GM18517 (cell line): ENCODE data around the gene PLA2G10.
"Not testable (repeated sequence)": the region's sequence is repeated elsewhere in the genome, so short reads cannot be mapped to it uniquely, and the experiment has no call there.

Experiments
- ATAC-seq: cut with Tn5 transposase; IDR thresholded peaks from one replicate; pipeline ENCODE4 v1.9.1; 2021; ENCODE audit warnings: mild to moderate bottlenecking, moderate library complexity; ENCODE audit not compliant: unreplicated experiment

Gene PLA2G10

GRCh38 chr16:14667347-14668266 is 26.5 kb downstream of the PLA2G10 start:
- ATAC-seq: no peak

- peak; percentile 73 for ATAC-seq
Measured at GRCh38 chr16:14658063-14658462, 36.0 kb downstream of the PLA2G10 start.

- no peak for ATAC-seq
Measured at GRCh38 chr16:14652726-14653125, 41.4 kb downstream of the PLA2G10 start.

GRCh38 chr16:14650629-14651028 is 43.5 kb downstream of the PLA2G10 start:
- no peak for ATAC-seq

GRCh38 chr16:14649816-14650215 is 44.3 kb downstream of the PLA2G10 start:
- no peak for ATAC-seq

- no peak for ATAC-seq
Measured at GRCh38 chr16:14641926-14642325, 52.2 kb downstream of the PLA2G10 start.

- ATAC-seq: no peak
Measured at GRCh38 chr16:14641206-14641605, 52.9 kb downstream of the PLA2G10 start.

GRCh38 chr16:14640538-14640937 is 53.6 kb downstream of the PLA2G10 start:
- ATAC-seq: no peak

- not testable (repeated sequence) for ATAC-seq
Measured at GRCh38 chr16:14636951-14637240, 57.2 kb downstream of the PLA2G10 start.

GRCh38 chr16:14636179-14636950 is 57.7 kb downstream of the PLA2G10 start:
- ATAC-seq: not testable (repeated sequence)

GRCh38 chr16:14635395-14636165 is 58.5 kb downstream of the PLA2G10 start:
- no peak for ATAC-seq

- no peak for ATAC-seq
Measured at GRCh38 chr16:14634389-14634725, 59.8 kb downstream of the PLA2G10 start.

- peak; percentile 78 for ATAC-seq
Measured at GRCh38 chr16:14632693-14633569, 61.2 kb downstream of the PLA2G10 start, which contains the start of gene BFAR. Gene BFAR (plus strand): TSS chr16:14632951. CDS start chr16:14644347, 11,396 bp downstream.

- not testable (repeated sequence) for ATAC-seq
Measured at GRCh38 chr16:14630620-14631330, 63.3 kb downstream of the PLA2G10 start.

GRCh38 chr16:14629919-14630619 is 64.0 kb downstream of the PLA2G10 start, which contains the start of gene PARN:
Gene PARN (minus strand): TSS chr16:14630260. CDS start chr16:14630125, 135 bp downstream.
- peak; percentile 44 for ATAC-seq

- no peak for ATAC-seq
Measured at GRCh38 chr16:14629612-14629918, 64.5 kb downstream of the PLA2G10 start.

GRCh38 chr16:14628806-14629611 is 65.1 kb downstream of the PLA2G10 start:
- no peak for ATAC-seq

GRCh38 chr16:14627078-14627477 is 67.0 kb downstream of the PLA2G10 start:
- no peak for ATAC-seq
